Adipocyte (in vitro differentiated cells): ENCODE measurements around the gene CHRNA5.

ENCODE experiments used
- DNase-seq: peaks from one replicate; pipeline ENCODE4 v3.0.0-alpha.2; 2015; ENCODE audit warnings: low read depth
- H3K27me3 ChIP-seq: replicated peaks from 2 replicates; pipeline ENCODE4 v1.7.0; 2013; ENCODE audit warnings: mild to moderate bottlenecking, low read length, moderate library complexity; ENCODE audit not compliant: control insufficient read depth, insufficient read depth
- H3K36me3 ChIP-seq: 2 replicates; pipeline ENCODE4 v1.7.0; 2013; ENCODE audit warnings: low read length, mild to moderate bottlenecking, moderate library complexity; ENCODE audit not compliant: control insufficient read depth, insufficient read depth, severe bottlenecking
- H3K4me1 ChIP-seq: 2 replicates; pipeline ENCODE4 v1.7.0; 2013; ENCODE audit warnings: mild to moderate bottlenecking, low read length, moderate library complexity; ENCODE audit not compliant: control insufficient read depth, insufficient read depth
- H3K4me3 ChIP-seq: 2 replicates; pipeline ENCODE4 v1.7.0; 2013; ENCODE audit warnings: mild to moderate bottlenecking, low read length, moderate library complexity
- H3K9ac ChIP-seq: 2 replicates; pipeline ENCODE4 v1.7.0; 2013; ENCODE audit warnings: mild to moderate bottlenecking, low read length, moderate library complexity
- H3K9me3 ChIP-seq: 2 replicates; pipeline ENCODE4 v1.7.0; 2013; ENCODE audit warnings: mild to moderate bottlenecking, low read length, moderate library complexity; ENCODE audit not compliant: control insufficient read depth

The CHRNA5 gene

GRCh38 chr15:78641749-78642275, 76.5 kb downstream of the CHRNA5 start:
- Histone ChIP-seq H3K4me1 (no peaks in the 10 kb centered on the region), H3K36me3 (no peaks in the 10 kb centered on the region), H3K9ac (no peak overlapping the region), H3K4me3 (no peak overlapping the region), H3K9me3 (no peaks in the 10 kb centered on the region), H3K27me3 (peaks cover 37% of the 10 kb centered on the region)
- no peak for DNase-seq

- DNase-seq: no peak
- H3K9ac ChIP-seq: no peak overlapping the region
- H3K36me3 ChIP-seq: no peaks in the 10 kb centered on the region
- no peaks in the 10 kb centered on the region for H3K4me1 ChIP-seq
- H3K27me3 ChIP-seq: peaks cover 32% of the 10 kb centered on the region
- no peaks in the 10 kb centered on the region for H3K9me3 ChIP-seq
- H3K4me3 ChIP-seq: no peak overlapping the region
These were observed 77.0 kb downstream of the CHRNA5 start for GRCh38 chr15:78642331-78642730.
